B cell (primary cell): ENCODE data around the gene MAP3K12. TPM values are rescaled to one million over a fixed set of nuclear protein-coding genes. Genes with fewer than 3 reads are reported as not detected.

Experiments
- ATAC-seq: fragments of 200-7000 bp; cut with Tn5 transposase; one replicate; pipeline ENCODE4 v1.10.0; 2021; ENCODE audit warnings: low read depth, mild to moderate bottlenecking, moderate number of reproducible peaks, moderate library complexity
- CTCF ChIA-PET: fragments of 350-600 bp; sonication (Branson Sonifier 250); formaldehyde crosslinking; loops from one replicate; lab custom pipeline; 2021; ENCODE audit warnings: antibody characterized with exemption, inconsistent platforms; lab: Charles Lee
- POLR2A ChIA-PET: fragments of 350-600 bp; sonication (Branson Sonifier 250); formaldehyde crosslinking; loops from one replicate; lab custom pipeline; 2021; ENCODE audit warnings: antibody characterized with exemption; lab: Charles Lee
- DNase-seq: peaks from one replicate; pipeline ENCODE4 v3.0.0; 2013
- H2AFZ ChIP-seq: 2 replicates; pipeline ENCODE4 v1.6.1; 2012; ENCODE audit warnings: mild to moderate bottlenecking, low read depth, low read length; ENCODE audit not compliant: insufficient read depth, poor library complexity, severe bottlenecking
- H3K27ac ChIP-seq, 2 donors: 1 replicate in 1 of 2; 2 replicates in 1 of 2; pipeline ENCODE4 v1.5.1; 2012 to 2013; ENCODE audit warnings: low read length in 2 of 2, mild to moderate bottlenecking in 2 of 2, moderate library complexity in 1 of 2
- H3K27me3 ChIP-seq, 4 experiments: fragments of 200-600 bp in 1 of 4; sonication (generic) in 1 of 4; replicated peaks in 1 of 4; 1 replicate in 2 of 4; 2 replicates in 2 of 4; pipeline versions ENCODE4 v1.6.1 to v1.7.0; 2013 to 2016; ENCODE audit warnings: low read length in 3 of 4, mild to moderate bottlenecking in 2 of 4, mixed read lengths in 1 of 4, moderate library complexity in 1 of 4; ENCODE audit not compliant: insufficient read depth in 4 of 4, control insufficient read depth in 3 of 4; ENCODE audit errors: control extremely low read depth in 1 of 4
- H3K36me3 ChIP-seq, 2 experiments: replicated peaks in 1 of 2; 1 replicate in 1 of 2; 2 replicates in 1 of 2; pipeline versions ENCODE4 v1.6.1 to v1.7.1; 2013; ENCODE audit warnings: low read length in 1 of 2; ENCODE audit not compliant: insufficient read depth in 2 of 2, control insufficient read depth in 1 of 2; ENCODE audit errors: control extremely low read depth in 1 of 2, extremely low read depth in 1 of 2
- H3K4me1 ChIP-seq, 2 donors: fragments of 200-600 bp in 1 of 2; sonication (generic) in 1 of 2; 1 replicate in 1 of 2; 2 replicates in 1 of 2; pipeline versions ENCODE4 v1.5.1 to v1.6.1; 2013 to 2017; ENCODE audit warnings: low read length in 2 of 2; ENCODE audit not compliant: control insufficient read depth in 2 of 2, insufficient read depth in 2 of 2
- H3K4me2 ChIP-seq: replicated peaks from 2 replicates; pipeline ENCODE3; 2012; ENCODE audit warnings: mild to moderate bottlenecking, low read depth, low read length; ENCODE audit not compliant: poor library complexity, severe bottlenecking
- H3K4me3 ChIP-seq, 5 experiments: fragments of 200-600 bp in 1 of 5; sonication (generic) in 1 of 5; 1 replicate in 3 of 5; 2 replicates in 2 of 5; pipeline versions ENCODE4 v1.5.1 to v1.7.0; 2011 to 2016; ENCODE audit warnings: low read length in 4 of 5, mild to moderate bottlenecking in 4 of 5, low read depth in 2 of 5, control low read depth in 1 of 5, moderate library complexity in 1 of 5; ENCODE audit not compliant: insufficient read depth in 1 of 5; ENCODE audit errors: control extremely low read depth in 1 of 5, extremely low read depth in 1 of 5
- H3K79me2 ChIP-seq: fragments of 200-600 bp; sonication (generic); one replicate; pipeline ENCODE4 v1.6.0; 2016; ENCODE audit warnings: low read length; ENCODE audit not compliant: control insufficient read depth, insufficient read depth
- H3K9ac ChIP-seq: fragments of 200-600 bp; sonication (generic); 2 replicates; pipeline ENCODE4 v1.6.1; 2017; ENCODE audit warnings: mild to moderate bottlenecking, low read length, moderate library complexity
- H3K9me3 ChIP-seq, 3 donors: one replicate each; pipeline versions ENCODE4 v1.6.1 to v1.7.1; 2013; ENCODE audit warnings: low read length in 2 of 3; ENCODE audit not compliant: control insufficient read depth in 2 of 3, insufficient read depth in 1 of 3; ENCODE audit errors: control extremely low read depth in 1 of 3
- H4K20me1 ChIP-seq: 2 replicates; pipeline ENCODE4 v1.6.0; 2012; ENCODE audit warnings: mild to moderate bottlenecking, low read length; ENCODE audit not compliant: insufficient read depth, control insufficient read depth, poor library complexity, severe bottlenecking
- H3K27ac Mint-ChIP-seq: one replicate; pipeline ENCODE4 v1.8.0; 2021; ENCODE audit warnings: mixed read lengths
- H3K27me3 Mint-ChIP-seq: one replicate; pipeline ENCODE4 v1.8.0; 2021; ENCODE audit warnings: mixed read lengths
- H3K4me1 Mint-ChIP-seq: one replicate; pipeline ENCODE4 v1.8.0; 2021; ENCODE audit warnings: mixed read lengths
- H3K4me3 Mint-ChIP-seq: one replicate; pipeline ENCODE4 v1.8.0; 2021; ENCODE audit warnings: mixed read lengths
- H3K9me3 Mint-ChIP-seq: one replicate; pipeline ENCODE4 v1.8.0; 2022; ENCODE audit warnings: mixed read lengths; ENCODE audit not compliant: insufficient read depth
- CTCF ChIP-seq: fragments of 200-600 bp; IDR thresholded peaks from one replicate; pipeline ENCODE4 v1.8.0; 2022; ENCODE audit warnings: antibody characterized with exemption, mild to moderate bottlenecking
- EZH2 ChIP-seq: IDR thresholded peaks from 2 replicates; pipeline ENCODE4 v1.6.1; 2012; ENCODE audit warnings: borderline replicate concordance, low read depth, mild to moderate bottlenecking, moderate library complexity, low read length; ENCODE audit not compliant: insufficient read depth, poor library complexity, severe bottlenecking
- WGBS: methylation state at CpG from one replicate; pipeline ENCODE4 v1.1.5; 2013; ENCODE audit warnings: missing lambda C conversion rate; ENCODE audit not compliant: insufficient coverage; 5-methylcytosine and 5-hydroxymethylcytosine counted together
- intact Hi-C: fragments of 100-400 bp; cut with micrococcal nuclease; formaldehyde crosslinking; loops from one replicate; pipeline ENCODE4 v1.10.0; 2022
- polyA plus RNA-seq: library from polyadenylated mRNA; depleted of rRNA; stranded (reverse); fragments of >200 nt; gene quantifications from 2 replicates; pipeline ENCODE4 v1.2.3, GENCODE V29; 2012
- total RNA-seq, 2 donors: library from RNA; stranded (reverse); fragments of 120-200 nt in 1 of 2; gene quantifications; 1 replicate in 1 of 2; 2 replicates in 1 of 2; pipeline versions ENCODE4 v1.2.3 to v1.2.4, GENCODE V29; 2013 to 2022

MAP3K12 gene
- total and polyA plus RNA-seq, 2 donors (not counting 1 experiment from before 2014, with no cell fraction given) = 15.0 to 17.0 TPM

- 100% methylated on average over 1 of the region's 6 CpGs for WGBS
- Mint-ChIP-seq H3K27me3 (no peaks in the 10 kb centered on the region), H3K4me1 (peaks cover 26% of the 10 kb centered on the region), H3K4me3 (no peak overlapping the region), H3K27ac (no peak overlapping the region), H3K9me3 (no peaks in the 10 kb centered on the region)
- H3K27ac ChIP-seq = no peak overlapping the region
- no peak overlapping the region for H3K4me2 ChIP-seq
- DNase-seq (no peak), ATAC-seq (no peak)
- peaks cover 88% of the 10 kb centered on the region for H3K79me2 ChIP-seq
- no peaks in the 10 kb centered on the region for H3K27me3 ChIP-seq
- H4K20me1 ChIP-seq = peaks cover 92% of the 10 kb centered on the region
- H3K4me3 ChIP-seq = no peak overlapping the region
- ChIA-PET POLR2A (no interaction called here), CTCF (interaction anchor here (1.0 to 1.6 kb wide), 2 partner anchors 17 to 104 kb away, joined by 3 to 5 read pairs; no protein-coding TSS in a partner anchor)
- TF ChIP-seq EZH2 = no peak
- TF ChIP-seq CTCF = no peak
- no peak overlapping the region for H2AFZ ChIP-seq
- H3K9ac ChIP-seq = no peak overlapping the region
- intact Hi-C loops = no loop called here
- peaks cover 15 to 16% of the 10 kb centered on the region in 2 donors for H3K4me1 ChIP-seq
- peaks cover 15 to 74% of the 10 kb centered on the region in 2 experiments for H3K36me3 ChIP-seq
- H3K9me3 ChIP-seq = no peaks in the 10 kb centered on the region
Measured at GRCh38 chr12:53456654-53457366, 42.4 kb downstream of the MAP3K12 start.

DNA sequence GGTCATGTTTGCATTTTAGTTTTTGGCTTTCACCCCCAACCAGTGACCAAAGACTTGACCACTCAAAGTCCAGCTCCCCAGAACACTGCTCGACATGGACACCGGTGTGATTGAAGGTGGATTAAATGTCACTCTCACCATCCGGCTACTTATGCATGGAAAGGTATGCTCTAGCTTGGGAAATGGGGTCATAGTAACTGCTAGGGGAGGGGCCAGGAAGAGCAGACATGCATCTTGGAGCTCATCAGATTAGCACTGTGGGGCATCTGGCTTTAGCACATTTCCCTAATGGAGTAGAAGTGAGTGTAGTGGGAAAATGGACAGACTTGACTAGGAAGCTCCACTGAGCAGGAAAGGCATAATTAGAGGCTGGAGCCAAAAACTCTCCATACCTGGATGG lies 44.6 kb downstream of the MAP3K12 start:
- CTCF ChIA-PET = interaction anchor here (0.9 to 2.7 kb wide), 3 partner anchors 21 to 140 kb away, joined by 3 to 8 read pairs (median 3); no protein-coding TSS in a partner anchor
- no peak for ATAC-seq
- intact Hi-C loops = loop anchor here (5.0 kb wide), 2 partner anchors 272 to 273 kb away; partner anchors contain the start of genes CALCOCO1, CSAD and ZNF740
- Histone ChIP-seq H3K27me3 (no peaks in the 10 kb centered on the region), H3K9me3 (no peaks in the 10 kb centered on the region), H3K79me2 (peaks cover 81% of the 10 kb centered on the region), H3K9ac (no peak overlapping the region), H3K4me3 (no peak overlapping the region), H3K4me2 (no peak overlapping the region), H3K36me3 (peaks cover 15 to 53% of the 10 kb centered on the region in 2 experiments), H3K4me1 (peaks cover 15 to 20% of the 10 kb centered on the region in 2 donors), H4K20me1 (peaks cover 74% of the 10 kb centered on the region), H3K27ac (no peak overlapping the region), H2AFZ (no peak overlapping the region)
- peaks cover 29% of the 10 kb centered on the region for H3K4me1 Mint-ChIP-seq
- no peak for TF ChIP-seq EZH2
- no peak for TF ChIP-seq CTCF
- H3K27ac Mint-ChIP-seq = no peak overlapping the region
- H3K9me3 Mint-ChIP-seq = no peaks in the 10 kb centered on the region
- POLR2A ChIA-PET = interaction anchor here (0.6 kb wide), 1 partner anchor 16 kb away, joined by 3 read pairs; no protein-coding TSS in a partner anchor
- no peak for DNase-seq
- peak overlapping the region; percentile 34 for H3K4me3 Mint-ChIP-seq
- H3K27me3 Mint-ChIP-seq = no peaks in the 10 kb centered on the region
- WGBS = 100% methylated on average over 1 of the region's 3 CpGs
